ENCODE measurements around the gene TCP11L2.
"Not testable (repeated sequence)": the region's sequence is repeated elsewhere in the genome, so short reads cannot be mapped to it uniquely, and the experiment has no call there.

The TCP11L2 gene

DNA sequence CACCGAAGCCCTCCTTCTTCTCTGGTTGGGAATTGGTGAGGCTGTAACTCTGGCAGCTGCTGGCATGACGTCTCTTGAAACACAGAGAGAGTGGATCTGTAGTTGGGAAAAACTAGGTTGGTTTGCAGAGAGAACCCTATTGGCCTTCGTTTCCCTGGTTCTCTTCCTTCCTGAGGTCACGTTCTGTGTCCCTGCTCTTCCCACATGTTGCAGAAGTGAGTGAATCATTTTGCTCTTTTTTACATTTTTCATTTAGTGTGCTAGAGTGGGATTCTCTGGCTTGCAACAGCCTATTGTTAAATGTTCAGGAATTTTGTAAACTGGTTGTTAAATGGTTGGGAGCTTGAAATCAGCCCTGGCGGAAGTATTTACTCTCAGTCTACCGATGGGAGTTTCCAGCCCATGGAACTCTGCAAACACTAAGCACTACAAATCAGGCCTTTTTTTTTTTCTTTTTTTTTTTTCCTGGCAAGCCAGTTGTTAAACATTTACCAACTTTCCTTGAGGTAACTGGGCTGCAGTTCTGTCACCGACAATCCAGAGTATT lies 27.9 kb upstream of the TCP11L2 start:
- H3K4me1 Mint-ChIP-seq (ENCODE audit: low read depth), result peaks cover 47% of the 10 kb centered on the region
- peaks cover 30% of the 10 kb centered on the region for H3K27me3 Mint-ChIP-seq
- H3K27ac Mint-ChIP-seq, result no peak overlapping the region
- intact Hi-C loops (cut with micrococcal nuclease), result no loop called here
- no peaks in the 10 kb centered on the region for H3K9me3 Mint-ChIP-seq
- H3K4me3 Mint-ChIP-seq, result no peak overlapping the region
- H3K36me3 Mint-ChIP-seq (ENCODE audit: low read depth), result no peaks in the 10 kb centered on the region

DNA sequence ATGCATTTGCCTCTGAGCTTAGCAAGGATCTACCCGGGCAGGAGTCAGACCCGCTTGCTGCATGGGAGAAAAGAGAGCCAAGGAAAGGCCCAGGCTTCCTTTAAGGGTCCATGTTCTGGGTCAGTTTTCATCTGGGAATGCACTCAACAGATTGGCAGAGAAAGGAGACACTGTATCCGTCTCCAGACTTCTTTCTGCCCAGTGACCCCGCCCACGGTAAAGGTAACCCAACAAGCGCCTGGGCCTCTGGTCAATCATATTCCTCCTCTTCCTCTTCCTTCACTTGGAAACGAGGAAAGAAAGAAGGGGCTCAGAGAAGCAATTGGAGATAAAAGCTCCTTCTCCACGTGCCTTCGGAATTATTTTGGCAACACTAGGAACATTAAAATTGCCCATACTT lies 27.1 kb upstream of the TCP11L2 start:
- H3K9me3 Mint-ChIP-seq, result no peaks in the 10 kb centered on the region
- H3K36me3 Mint-ChIP-seq (ENCODE audit: low read depth), result no peaks in the 10 kb centered on the region
- peaks cover 30% of the 10 kb centered on the region for H3K27me3 Mint-ChIP-seq

DNA sequence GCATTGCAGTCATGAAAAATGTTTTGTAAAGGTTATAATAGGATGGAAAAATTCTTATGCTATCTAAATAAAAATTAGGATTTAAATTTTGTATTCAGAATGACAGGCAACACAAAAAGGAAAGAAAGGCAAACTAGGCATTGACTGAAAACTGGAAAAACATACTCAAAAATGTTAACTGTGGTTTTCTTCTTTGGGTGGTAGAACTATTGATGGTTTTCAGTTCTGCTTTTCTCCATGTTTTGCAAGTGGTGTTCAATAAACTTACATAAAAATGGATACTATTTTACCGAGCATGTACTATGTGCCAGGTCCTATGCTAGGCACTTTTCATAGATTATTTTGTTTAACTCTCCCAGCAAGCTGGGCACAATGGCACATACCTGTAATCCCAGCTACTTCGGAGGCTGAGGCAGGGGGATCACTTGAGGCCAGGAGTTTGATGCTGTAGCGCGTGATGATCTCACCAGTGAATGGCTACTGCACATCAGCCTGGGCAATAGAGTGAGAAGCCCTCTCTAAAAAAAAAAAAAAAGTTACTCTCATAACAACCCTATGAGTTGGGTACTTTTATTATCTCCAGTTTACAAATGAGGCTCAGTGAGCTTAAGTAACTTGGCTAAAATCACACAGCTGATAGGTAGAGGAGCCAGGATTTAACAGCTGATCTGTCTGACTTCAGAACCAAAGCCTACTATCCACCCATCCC lies 26.3 kb upstream of the TCP11L2 start:
- Mint-ChIP-seq H3K27me3 (peaks cover 25% of the 10 kb centered on the region), H3K4me3 (no peak overlapping the region), H3K27ac (no peak overlapping the region), H3K9me3 (no peaks in the 10 kb centered on the region), H3K4me1 (ENCODE audit: low read depth) (peaks cover 37% of the 10 kb centered on the region), H3K36me3 (ENCODE audit: low read depth) (no peaks in the 10 kb centered on the region)
- intact Hi-C loops (cut with micrococcal nuclease), result no loop called here

More for the DNA sequence above, 27.1 kb upstream of the TCP11L2 start:
- intact Hi-C loops (cut with micrococcal nuclease), result no loop called here
- H3K4me3 Mint-ChIP-seq, result no peak overlapping the region
- peaks cover 42% of the 10 kb centered on the region for H3K4me1 Mint-ChIP-seq (ENCODE audit: low read depth)
- H3K27ac Mint-ChIP-seq, result no peak overlapping the region

DNA sequence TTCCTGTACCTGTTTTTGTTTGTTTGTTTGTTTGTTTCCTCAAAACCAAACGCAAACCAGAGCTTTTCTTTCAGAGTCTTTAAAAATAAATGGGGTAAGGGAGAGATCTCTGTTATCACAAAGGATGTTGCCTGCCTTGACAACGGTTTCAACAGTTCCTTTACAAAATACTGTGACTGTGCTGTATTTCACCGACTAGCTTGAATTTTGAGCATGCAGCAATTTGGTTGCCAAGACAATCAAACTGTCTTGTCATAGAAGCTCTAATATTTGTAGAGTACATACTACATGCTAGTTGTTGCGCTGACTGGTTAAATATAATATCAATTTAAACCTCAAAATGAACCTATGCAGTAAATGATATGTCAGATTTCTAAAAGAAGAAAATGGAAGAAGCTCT lies 22.4 kb upstream of the TCP11L2 start:
- H3K9me3 Mint-ChIP-seq, result peaks cover 13% of the 10 kb centered on the region
- no peak overlapping the region for H3K4me3 Mint-ChIP-seq
- no peaks in the 10 kb centered on the region for H3K36me3 Mint-ChIP-seq (ENCODE audit: low read depth)
- peaks cover 39% of the 10 kb centered on the region for H3K4me1 Mint-ChIP-seq (ENCODE audit: low read depth)
- intact Hi-C loops (cut with micrococcal nuclease), result no loop called here
- peaks cover 41% of the 10 kb centered on the region for H3K27me3 Mint-ChIP-seq
- H3K27ac Mint-ChIP-seq, result no peak overlapping the region

DNA sequence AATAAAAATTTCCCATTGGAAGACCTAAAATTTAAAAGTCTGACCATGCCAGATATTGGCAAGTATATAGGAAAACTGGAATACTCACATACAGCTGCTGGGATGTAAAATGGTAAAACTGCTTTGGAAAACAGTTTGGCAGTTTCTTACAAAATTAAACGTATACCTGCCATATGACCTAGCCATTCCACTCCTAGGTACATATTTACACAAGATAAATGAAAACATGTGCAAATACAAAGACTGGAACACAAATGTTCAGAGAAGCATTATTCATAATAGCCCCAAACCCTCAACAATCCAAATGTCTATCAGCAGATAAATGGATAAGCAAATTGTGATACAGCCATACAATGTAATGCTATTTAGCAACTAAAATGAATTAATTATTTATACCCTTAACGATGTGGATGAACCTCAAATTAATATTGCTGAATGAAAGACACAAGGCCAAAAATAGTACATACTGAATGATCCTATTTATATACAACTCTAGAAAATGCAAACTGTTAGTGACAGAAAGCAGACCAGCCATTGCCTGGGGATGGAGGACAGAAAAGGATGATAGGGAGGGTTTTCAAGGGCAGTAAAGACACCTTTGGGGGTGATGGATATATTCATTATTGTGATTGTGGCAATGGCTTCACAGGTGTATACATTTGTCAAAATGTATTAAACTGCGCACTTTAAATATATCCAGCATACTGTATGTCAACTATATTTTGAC lies 21.3 kb upstream of the TCP11L2 start:
- Mint-ChIP-seq H3K4me3 (no peak overlapping the region), H3K27ac (no peak overlapping the region), H3K36me3 (ENCODE audit: low read depth) (no peaks in the 10 kb centered on the region), H3K4me1 (ENCODE audit: low read depth) (peaks cover 28% of the 10 kb centered on the region), H3K27me3 (peaks cover 45% of the 10 kb centered on the region), H3K9me3 (peaks cover 13% of the 10 kb centered on the region)
- intact Hi-C loops (cut with micrococcal nuclease), result no loop called here

DNA sequence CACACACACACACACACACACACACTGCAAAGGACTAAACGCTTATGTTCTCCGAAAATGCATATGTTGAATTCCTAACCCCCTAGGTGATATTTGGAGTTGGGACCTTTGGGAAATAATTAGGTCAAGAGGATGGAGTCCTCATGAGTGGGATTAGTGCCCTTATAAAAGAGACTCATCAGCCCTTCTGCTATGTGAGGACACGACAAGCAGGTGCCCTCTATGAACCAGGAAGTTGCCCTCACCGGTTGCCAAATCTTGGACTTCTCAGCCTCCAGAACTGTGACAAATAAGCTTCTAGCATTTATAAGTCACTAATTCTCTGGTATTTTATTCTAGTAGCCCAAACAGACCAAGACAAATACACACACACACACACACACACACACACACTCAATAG lies 20.7 kb upstream of the TCP11L2 start:
- Mint-ChIP-seq H3K27me3 (peaks cover 49% of the 10 kb centered on the region), H3K9me3 (peaks cover 13% of the 10 kb centered on the region), H3K36me3 (ENCODE audit: low read depth) (no peaks in the 10 kb centered on the region), H3K4me3 (no peak overlapping the region), H3K27ac (no peak overlapping the region), H3K4me1 (ENCODE audit: low read depth) (peaks cover 28% of the 10 kb centered on the region)
- intact Hi-C loops (cut with micrococcal nuclease), result loop anchor here (1.0 kb wide), 1 partner anchor 55 kb away; no protein-coding TSS in a partner anchor

DNA sequence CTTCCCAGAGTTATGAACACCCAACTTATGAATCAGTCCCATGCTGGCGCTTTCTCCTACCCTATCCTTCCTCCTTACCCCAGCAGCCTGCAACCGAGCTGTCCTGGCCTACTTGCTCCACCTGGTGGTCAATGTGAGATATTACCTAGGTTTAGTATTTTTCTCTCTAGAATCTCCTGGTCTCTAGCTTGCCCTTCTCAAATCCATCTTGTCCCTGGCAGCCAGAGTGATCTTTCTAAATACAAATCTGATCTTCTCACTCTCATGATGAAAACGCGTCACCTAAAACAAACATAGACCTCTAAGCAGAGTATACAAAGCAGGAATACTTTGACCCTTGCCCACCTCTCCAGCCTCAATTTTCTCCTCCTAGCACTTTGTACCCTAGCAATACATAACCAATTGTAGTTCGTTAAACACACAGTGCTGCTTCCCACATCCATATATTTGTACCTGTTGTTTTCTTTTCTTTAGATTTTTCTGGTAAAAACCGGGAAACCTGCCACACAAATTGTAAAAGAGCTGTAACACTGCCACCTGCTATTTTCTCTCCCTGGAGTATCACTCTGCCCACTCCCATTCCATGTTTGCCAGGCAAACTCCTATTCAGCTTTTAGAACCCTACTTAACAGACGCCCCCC lies 20.0 kb upstream of the TCP11L2 start:
- H3K36me3 Mint-ChIP-seq (ENCODE audit: low read depth), result no peaks in the 10 kb centered on the region
- H3K27me3 Mint-ChIP-seq, result peaks cover 48% of the 10 kb centered on the region
- H3K27ac Mint-ChIP-seq, result no peak overlapping the region
- peaks cover 13% of the 10 kb centered on the region for H3K9me3 Mint-ChIP-seq
- peaks cover 31% of the 10 kb centered on the region for H3K4me1 Mint-ChIP-seq (ENCODE audit: low read depth)
- H3K4me3 Mint-ChIP-seq, result no peak overlapping the region
- intact Hi-C loops (cut with micrococcal nuclease), result loop anchor here (1.0 kb wide), 1 partner anchor 55 kb away; no protein-coding TSS in a partner anchor

DNA sequence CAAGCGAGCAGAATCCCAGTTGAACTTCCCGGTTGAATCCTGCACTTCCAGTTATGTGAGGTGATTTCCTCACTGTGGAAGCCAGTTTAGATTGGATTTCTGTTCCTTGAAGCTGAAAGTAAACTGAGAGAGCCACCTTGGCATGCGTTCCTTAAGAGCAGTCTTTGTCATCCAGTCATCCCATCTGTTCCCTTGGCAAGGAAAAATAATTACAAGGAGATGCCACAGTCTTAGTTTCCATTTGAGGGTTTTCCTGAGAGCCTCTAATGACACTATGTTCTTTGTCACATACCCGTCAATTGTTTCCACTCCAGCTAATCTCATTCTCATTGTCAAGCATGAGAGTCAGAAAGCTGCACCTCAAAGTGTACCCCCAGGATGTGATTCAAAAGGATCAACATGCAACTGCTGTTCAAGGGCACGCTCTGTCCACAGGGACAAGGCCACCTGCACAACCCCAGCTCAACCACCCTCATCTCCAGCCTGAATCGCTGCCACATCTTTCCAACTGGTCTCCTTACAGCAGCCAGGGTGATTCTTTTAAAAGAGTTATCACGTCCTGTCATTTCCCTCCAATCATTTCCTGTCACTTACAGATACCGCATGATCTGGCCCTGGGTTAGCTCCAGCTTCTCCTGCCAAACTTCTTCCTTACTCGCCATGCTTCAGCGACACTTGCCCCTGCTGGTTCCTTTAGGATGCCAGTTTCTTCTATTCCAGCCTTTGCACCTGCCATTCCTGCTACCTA lies 18.0 kb upstream of the TCP11L2 start:
- intact Hi-C loops (cut with micrococcal nuclease), result no loop called here
- no peak overlapping the region for H3K27ac Mint-ChIP-seq
- peaks cover 37% of the 10 kb centered on the region for H3K27me3 Mint-ChIP-seq
- H3K4me3 Mint-ChIP-seq, result no peak overlapping the region
- H3K9me3 Mint-ChIP-seq, result peaks cover 13% of the 10 kb centered on the region
- H3K36me3 Mint-ChIP-seq (ENCODE audit: low read depth), result no peaks in the 10 kb centered on the region
- peaks cover 38% of the 10 kb centered on the region for H3K4me1 Mint-ChIP-seq (ENCODE audit: low read depth)

DNA sequence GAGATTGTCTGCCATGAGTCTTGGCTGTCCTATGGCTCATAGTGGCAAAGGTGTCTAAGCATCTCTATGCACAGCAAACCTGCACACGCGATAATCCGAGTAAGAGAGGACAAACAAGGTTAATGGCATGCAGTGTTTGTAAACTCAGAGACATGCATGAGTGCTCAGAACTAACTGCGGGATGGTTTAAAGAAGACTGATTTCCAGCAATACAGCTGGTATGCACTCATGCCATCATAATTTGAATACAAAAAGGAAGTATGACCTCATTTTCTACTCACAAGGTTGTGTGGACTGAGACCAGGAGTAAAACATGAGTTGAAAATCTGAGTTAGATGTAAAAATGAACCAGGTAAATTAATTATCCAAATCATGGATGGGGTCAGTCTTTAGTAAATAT lies 16.6 kb upstream of the TCP11L2 start:
- H3K4me1 Mint-ChIP-seq (ENCODE audit: low read depth), result peaks cover 35% of the 10 kb centered on the region
- intact Hi-C loops (cut with micrococcal nuclease), result no loop called here
- H3K9me3 Mint-ChIP-seq, result peaks cover 13% of the 10 kb centered on the region
- H3K4me3 Mint-ChIP-seq, result no peak overlapping the region
- no peaks in the 10 kb centered on the region for H3K36me3 Mint-ChIP-seq (ENCODE audit: low read depth)
- no peak overlapping the region for H3K27ac Mint-ChIP-seq
- peaks cover 37% of the 10 kb centered on the region for H3K27me3 Mint-ChIP-seq

DNA sequence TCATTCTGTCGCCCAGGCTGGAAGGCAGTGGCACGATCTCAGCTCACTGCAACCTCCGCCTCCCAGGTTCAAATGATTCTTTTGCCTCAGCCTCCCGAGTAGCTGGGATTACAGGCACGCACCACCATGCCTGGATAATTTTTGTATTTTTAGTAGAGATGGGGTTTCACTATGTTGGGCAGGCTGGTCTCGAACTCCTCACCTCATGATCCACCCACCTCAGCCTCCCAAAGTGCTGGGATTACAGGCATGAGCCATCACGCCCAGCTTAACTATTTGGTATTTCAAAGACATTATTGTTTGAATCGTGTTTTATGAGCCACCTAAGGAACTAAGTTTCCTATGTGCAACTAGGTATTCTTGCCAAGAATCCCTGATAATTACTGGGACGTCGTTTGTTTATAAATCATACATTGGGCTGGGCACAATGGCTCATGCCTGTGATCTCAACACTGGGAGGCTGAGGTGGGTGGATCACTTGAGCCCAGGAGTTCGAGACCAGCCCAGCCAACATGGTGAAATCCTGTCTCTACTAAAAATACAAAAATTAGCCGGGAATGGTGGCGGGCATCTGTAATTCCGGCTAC lies 15.9 kb upstream of the TCP11L2 start:
- peaks cover 37% of the 10 kb centered on the region for H3K4me1 Mint-ChIP-seq (ENCODE audit: low read depth)
- peaks cover 37% of the 10 kb centered on the region for H3K27me3 Mint-ChIP-seq
- H3K27ac Mint-ChIP-seq; intact Hi-C loops (cut with micrococcal nuclease); H3K36me3 Mint-ChIP-seq (ENCODE audit: low read depth); H3K9me3 Mint-ChIP-seq; H3K4me3 Mint-ChIP-seq: not testable (repeated sequence)

DNA sequence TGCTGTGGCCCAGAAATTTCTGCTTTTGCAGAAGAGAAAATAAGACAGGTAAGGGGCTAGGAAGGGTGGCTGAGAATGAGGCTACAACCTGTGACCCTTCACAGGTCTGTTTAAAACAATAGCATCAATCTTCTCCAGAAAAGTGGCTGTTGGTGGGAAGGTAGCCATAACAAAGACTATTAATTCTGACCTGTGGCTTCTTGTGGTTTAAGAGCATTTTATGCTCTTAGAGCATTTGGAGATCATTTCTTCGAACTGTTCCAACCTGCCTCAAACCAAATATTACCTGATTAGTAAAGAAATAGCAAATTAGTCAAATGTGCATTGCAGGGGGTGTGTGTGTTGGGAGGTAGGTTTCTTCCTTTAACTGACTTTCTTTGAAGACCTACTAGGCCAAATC lies 15.2 kb upstream of the TCP11L2 start:
- intact Hi-C loops (cut with micrococcal nuclease), result no loop called here
- no peak overlapping the region for H3K4me3 Mint-ChIP-seq
- H3K36me3 Mint-ChIP-seq (ENCODE audit: low read depth), result no peaks in the 10 kb centered on the region
- peaks cover 3% of the 10 kb centered on the region for H3K9me3 Mint-ChIP-seq
- peaks cover 36% of the 10 kb centered on the region for H3K4me1 Mint-ChIP-seq (ENCODE audit: low read depth)
- no peak overlapping the region for H3K27ac Mint-ChIP-seq
- peaks cover 37% of the 10 kb centered on the region for H3K27me3 Mint-ChIP-seq

DNA sequence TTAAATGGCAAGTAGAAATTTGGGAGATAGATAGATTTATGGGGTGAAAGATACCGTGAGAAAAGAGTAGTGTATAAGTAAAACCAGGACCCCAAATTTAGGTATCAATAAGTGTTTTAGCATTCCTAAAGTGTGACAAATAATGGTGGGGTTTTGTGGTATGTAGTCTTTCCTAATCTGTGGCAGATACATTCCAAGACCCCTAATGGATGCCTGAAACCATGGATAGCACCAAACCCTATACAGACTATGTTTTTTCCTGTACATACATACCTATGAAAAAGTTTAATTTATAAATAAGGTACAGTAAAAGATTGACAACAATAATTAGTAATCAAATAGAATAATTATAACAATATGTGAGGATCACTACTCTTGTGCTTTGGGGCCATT lies 14.4 kb upstream of the TCP11L2 start:
- H3K27ac Mint-ChIP-seq, result no peak overlapping the region
- intact Hi-C loops (cut with micrococcal nuclease), result no loop called here
- H3K36me3 Mint-ChIP-seq (ENCODE audit: low read depth), result no peaks in the 10 kb centered on the region
- no peak overlapping the region for H3K4me3 Mint-ChIP-seq
- peaks cover 31% of the 10 kb centered on the region for H3K4me1 Mint-ChIP-seq (ENCODE audit: low read depth)
- H3K27me3 Mint-ChIP-seq, result peaks cover 30% of the 10 kb centered on the region
- no peaks in the 10 kb centered on the region for H3K9me3 Mint-ChIP-seq

DNA sequence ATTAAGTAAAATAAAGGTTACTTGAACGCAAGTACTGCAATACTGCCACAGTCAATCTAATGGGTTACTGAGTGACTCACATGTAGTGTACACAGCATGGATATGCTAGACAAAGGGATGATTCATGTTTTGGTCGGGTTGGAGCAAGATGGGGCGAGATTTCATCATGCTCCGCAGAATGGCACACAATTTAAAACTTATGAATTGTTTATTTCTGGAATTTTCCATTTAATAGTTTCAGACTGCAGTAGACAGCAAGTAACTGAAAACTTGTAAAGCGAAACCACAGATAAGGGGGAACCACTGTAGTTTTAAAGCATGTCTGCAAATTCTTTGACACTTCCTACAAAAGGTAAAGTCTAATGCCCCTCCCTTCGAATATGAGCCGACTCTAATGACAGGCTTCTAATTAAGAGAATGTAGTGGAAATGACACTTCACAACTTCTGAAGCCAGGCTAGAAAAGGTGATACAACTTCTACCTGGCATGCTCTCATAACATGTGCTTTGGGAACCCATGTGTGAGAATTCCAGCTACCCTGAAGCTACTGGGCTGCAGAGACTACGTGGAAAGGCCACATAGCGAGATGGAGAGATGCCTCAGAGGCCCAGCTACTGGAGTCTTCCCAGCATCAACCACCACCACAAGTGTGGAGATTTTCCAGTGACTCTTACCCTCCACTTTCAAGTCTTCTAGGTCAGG lies 13.9 kb upstream of the TCP11L2 start:
- Mint-ChIP-seq H3K9me3 (no peaks in the 10 kb centered on the region), H3K27me3 (peaks cover 26% of the 10 kb centered on the region), H3K27ac (no peak overlapping the region), H3K36me3 (ENCODE audit: low read depth) (no peaks in the 10 kb centered on the region), H3K4me3 (no peak overlapping the region), H3K4me1 (ENCODE audit: low read depth) (peaks cover 31% of the 10 kb centered on the region)
- intact Hi-C loops (cut with micrococcal nuclease), result no loop called here
